Astrocyte of the spinal cord (primary cell): ENCODE data around the gene HLA-B.

Experiments
- DNase-seq: peaks from one replicate; pipeline ENCODE4 v3.0.0; 2011; ENCODE audit warnings: low read depth, low spot score
- H3K4me3 ChIP-seq: 2 replicates; pipeline ENCODE4 v1.5.1; 2011; ENCODE audit warnings: low read depth, mild to moderate bottlenecking, low read length, moderate library complexity
- in situ Hi-C: cut with HindIII; loops from 2 replicates; pipeline ENCODE4 v1.10.0; 2017; ENCODE audit warnings: low sequenced_read_pairs
- TF ChIP-seq, protein P1 (sequence below): IDR thresholded peaks from 2 replicates; pipeline ENCODE4 v1.5.1; 2012; ENCODE audit warnings: low read depth, mild to moderate bottlenecking, low read length, inconsistent platforms

HLA-B gene

DNA sequence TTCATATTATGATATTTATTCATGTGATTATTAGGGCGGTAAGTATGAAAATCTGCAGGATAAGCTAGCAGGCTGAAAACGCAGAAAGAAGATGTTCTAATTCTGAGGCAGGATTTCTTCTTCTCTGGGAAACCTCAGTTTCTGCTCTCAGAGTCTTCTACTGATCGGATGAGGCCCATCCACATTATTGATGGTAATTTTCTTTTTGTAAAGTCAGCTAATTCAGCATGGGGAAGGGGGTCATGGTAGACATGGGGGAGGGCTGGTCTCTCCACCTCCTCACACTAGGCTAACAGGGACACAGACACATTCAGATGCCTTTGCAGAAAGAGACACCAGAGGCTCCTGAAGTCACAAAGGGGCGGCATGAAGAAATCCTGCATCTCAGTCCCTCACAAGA lies 24.7 kb upstream of the HLA-B start:
- TF ChIP-seq, protein P1, sequence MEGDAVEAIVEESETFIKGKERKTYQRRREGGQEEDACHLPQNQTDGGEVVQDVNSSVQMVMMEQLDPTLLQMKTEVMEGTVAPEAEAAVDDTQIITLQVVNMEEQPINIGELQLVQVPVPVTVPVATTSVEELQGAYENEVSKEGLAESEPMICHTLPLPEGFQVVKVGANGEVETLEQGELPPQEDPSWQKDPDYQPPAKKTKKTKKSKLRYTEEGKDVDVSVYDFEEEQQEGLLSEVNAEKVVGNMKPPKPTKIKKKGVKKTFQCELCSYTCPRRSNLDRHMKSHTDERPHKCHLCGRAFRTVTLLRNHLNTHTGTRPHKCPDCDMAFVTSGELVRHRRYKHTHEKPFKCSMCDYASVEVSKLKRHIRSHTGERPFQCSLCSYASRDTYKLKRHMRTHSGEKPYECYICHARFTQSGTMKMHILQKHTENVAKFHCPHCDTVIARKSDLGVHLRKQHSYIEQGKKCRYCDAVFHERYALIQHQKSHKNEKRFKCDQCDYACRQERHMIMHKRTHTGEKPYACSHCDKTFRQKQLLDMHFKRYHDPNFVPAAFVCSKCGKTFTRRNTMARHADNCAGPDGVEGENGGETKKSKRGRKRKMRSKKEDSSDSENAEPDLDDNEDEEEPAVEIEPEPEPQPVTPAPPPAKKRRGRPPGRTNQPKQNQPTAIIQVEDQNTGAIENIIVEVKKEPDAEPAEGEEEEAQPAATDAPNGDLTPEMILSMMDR = no peak
- no peak overlapping the region for H3K4me3 ChIP-seq
- DNase-seq = no peak
- in situ Hi-C loops = no loop called here

DNA sequence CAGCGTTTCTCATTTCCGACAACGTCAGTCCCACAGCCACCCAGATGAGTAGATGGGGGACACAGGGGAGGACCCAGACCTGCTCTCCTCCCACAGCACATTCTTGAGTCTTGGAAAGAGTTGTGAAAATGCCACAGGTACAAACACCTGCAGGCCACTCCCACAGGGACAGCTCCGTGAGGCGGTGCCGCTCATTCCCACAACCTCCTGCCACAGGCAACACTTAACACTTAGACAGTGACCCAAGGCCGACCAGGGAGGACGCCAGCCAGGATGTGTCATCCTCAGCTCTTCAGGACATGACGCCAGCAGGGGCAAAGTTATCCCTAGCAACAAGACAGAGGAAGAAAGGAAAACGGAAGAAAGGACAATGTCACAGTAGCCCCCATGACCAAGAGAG lies 22.9 kb upstream of the HLA-B start:
- TF ChIP-seq, protein P1 = no peak
- in situ Hi-C loops = no loop called here
- no peak overlapping the region for H3K4me3 ChIP-seq
- no peak for DNase-seq

DNA sequence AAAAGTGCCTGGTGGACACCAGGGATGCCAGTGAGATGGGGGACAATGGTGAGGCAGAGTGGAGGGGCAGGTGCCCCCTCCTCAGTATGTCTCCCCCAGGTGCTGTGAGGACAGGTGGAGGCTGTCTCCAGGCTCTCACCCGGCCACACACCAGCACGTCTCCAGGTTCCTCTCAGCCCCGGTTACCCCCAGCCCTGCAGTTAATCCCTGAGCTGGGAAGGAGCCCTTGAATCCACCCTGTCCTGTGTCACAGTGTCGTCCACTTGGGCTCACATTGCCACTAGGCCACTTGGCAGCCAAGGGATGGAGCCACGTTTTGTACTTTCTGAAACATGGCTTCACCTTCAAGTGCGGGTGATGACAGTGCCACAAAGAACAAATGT lies 21.7 kb upstream of the HLA-B start:
- DNase-seq = no peak
- in situ Hi-C loops = no loop called here

DNA sequence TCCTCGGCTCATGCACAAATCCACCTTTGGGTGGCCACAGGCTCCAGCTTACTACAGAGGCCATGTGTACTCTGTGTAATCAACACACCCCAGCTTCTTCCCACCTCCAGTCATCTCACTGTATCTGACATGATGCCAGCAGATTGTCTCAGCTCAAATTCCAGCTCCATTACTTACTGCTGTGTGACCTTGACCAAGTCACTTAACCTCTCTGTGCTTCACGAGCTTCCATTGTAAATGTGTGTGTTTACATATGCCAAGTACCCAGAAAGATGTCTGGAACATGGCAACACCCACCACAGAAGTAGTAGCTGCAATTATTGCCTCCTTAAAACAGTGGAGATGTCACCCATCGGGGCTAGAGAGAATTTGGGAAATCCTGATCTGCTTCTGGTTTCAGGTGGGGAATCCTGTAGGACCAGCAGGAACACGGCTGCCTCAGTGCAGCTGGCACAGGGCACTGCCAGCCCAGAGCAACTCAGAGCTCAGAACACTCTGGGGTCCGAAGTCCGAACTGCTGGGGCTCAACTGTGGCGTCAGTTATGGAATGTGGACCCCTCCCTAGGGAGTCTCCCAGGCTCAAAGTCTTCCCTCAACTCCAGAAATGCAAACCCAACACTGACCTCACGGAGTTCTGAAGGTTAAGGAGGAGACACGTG lies 21.2 kb upstream of the HLA-B start:
- in situ Hi-C loops = no loop called here
- no peak overlapping the region for H3K4me3 ChIP-seq
- DNase-seq = no peak
- TF ChIP-seq, protein P1 = no peak

More for the DNA sequence above, 21.7 kb upstream of the HLA-B start:
- H3K4me3 ChIP-seq = no peak overlapping the region
- TF ChIP-seq, protein P1 = no peak

DNA sequence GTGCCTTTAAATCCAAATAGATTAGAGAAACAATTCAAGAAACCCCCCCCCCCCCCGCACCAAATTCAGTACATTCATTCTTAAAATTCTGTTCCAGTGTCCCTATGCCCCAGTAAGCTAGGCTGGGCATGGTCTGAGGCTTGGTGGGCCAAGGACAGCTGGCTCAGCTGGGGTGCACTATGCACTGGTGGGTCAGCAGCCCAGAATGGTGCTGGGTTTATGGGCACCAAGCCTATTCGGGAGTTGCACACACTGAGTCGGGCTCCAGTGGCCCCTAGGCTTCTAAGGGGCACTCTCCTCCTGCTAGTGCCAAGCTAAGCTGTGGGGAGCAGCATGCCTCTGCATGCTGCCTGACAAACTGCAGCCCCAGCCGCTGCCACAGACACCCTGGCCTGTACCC lies 20.1 kb upstream of the HLA-B start:
- in situ Hi-C loops = no loop called here
- TF ChIP-seq, protein P1 = no peak
- no peak for DNase-seq
- no peak overlapping the region for H3K4me3 ChIP-seq

DNA sequence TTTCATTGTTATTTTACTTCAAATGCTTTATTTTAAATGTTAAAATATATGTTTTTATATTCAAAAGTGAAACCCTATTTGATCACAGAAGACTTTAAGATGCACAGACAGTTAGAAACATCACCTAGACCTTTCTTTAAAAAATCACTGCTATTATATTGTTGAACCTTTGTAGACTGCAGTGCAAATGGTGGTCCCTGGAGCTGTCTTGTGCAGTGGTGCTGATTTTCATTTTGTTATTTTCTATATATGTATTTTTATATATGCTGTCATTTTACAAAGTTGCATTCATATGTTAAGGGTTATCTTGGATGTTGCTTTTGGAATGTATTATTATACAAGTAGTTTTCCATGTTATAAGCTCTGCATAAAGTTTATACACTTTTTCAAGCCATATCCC lies 18.7 kb upstream of the HLA-B start:
- TF ChIP-seq, protein P1 = no peak
- in situ Hi-C loops = no loop called here
- no peak for DNase-seq

More for the DNA sequence above, 18.7 kb upstream of the HLA-B start:
- no peak overlapping the region for H3K4me3 ChIP-seq
